Astrocyte of the spinal cord (primary cell): Measurements from ENCODE around the gene PTPRF.

Experiments
- DNase-seq: peaks from one replicate; pipeline ENCODE4 v3.0.0; 2011; ENCODE audit warnings: low read depth, low spot score
- H3K4me3 ChIP-seq: 2 replicates; pipeline ENCODE4 v1.5.1; 2011; ENCODE audit warnings: low read depth, mild to moderate bottlenecking, low read length, moderate library complexity
- in situ Hi-C: cut with HindIII; loops from 2 replicates; pipeline ENCODE4 v1.10.0; 2017; ENCODE audit warnings: low sequenced_read_pairs
- TF ChIP-seq, protein P1 (sequence below): IDR thresholded peaks from 2 replicates; pipeline ENCODE4 v1.5.1; 2012; ENCODE audit warnings: low read depth, mild to moderate bottlenecking, low read length, inconsistent platforms

PTPRF gene

DNA sequence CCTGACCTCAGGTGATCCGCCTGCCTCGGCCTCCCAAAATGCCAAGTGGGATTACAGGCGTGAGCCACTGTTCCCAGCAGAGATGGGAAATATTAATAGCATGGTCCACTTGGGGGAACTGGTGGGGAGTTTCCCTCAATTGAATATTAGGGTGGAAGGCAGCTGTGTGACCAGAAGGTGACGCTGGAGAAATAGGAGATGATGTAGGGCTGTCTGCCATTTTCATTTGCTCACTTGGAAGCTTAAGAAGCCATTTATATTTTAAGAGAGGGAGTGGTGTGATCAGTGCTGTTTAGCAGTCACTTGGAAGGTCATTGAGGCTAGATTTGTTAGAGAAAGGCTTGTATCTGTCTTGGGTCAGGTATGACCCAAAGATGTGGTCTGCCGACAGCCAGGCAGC is 139.2 kb downstream of the PTPRF start:
- no peak for DNase-seq
- in situ Hi-C loops, result no loop called here
- TF ChIP-seq, protein P1, sequence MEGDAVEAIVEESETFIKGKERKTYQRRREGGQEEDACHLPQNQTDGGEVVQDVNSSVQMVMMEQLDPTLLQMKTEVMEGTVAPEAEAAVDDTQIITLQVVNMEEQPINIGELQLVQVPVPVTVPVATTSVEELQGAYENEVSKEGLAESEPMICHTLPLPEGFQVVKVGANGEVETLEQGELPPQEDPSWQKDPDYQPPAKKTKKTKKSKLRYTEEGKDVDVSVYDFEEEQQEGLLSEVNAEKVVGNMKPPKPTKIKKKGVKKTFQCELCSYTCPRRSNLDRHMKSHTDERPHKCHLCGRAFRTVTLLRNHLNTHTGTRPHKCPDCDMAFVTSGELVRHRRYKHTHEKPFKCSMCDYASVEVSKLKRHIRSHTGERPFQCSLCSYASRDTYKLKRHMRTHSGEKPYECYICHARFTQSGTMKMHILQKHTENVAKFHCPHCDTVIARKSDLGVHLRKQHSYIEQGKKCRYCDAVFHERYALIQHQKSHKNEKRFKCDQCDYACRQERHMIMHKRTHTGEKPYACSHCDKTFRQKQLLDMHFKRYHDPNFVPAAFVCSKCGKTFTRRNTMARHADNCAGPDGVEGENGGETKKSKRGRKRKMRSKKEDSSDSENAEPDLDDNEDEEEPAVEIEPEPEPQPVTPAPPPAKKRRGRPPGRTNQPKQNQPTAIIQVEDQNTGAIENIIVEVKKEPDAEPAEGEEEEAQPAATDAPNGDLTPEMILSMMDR, result no peak
- no peak overlapping the region for H3K4me3 ChIP-seq

DNA sequence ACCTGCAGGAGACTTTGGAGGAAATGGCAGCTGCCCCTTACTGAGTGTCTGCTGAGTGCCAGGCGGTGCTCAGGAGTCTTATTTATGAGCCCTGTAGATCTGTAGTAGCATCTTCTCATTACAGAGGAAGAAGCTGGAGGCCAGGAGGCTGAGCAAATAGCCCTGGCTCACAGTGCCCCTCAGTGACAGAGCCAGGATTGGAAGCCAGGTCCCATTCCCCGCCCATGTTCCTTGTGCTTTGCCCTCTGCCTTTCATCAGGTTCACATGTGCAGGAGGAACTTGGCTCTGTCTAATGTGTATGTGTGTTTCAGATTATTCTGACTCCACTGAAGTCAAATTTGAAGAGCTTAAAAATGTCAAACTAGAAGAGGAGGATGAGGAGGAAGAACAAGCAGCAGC is 140.5 kb downstream of the PTPRF start:
- DNase-seq, result no peak
- in situ Hi-C loops, result no loop called here
- TF ChIP-seq, protein P1, result no peak
- H3K4me3 ChIP-seq, result no peak overlapping the region

DNA sequence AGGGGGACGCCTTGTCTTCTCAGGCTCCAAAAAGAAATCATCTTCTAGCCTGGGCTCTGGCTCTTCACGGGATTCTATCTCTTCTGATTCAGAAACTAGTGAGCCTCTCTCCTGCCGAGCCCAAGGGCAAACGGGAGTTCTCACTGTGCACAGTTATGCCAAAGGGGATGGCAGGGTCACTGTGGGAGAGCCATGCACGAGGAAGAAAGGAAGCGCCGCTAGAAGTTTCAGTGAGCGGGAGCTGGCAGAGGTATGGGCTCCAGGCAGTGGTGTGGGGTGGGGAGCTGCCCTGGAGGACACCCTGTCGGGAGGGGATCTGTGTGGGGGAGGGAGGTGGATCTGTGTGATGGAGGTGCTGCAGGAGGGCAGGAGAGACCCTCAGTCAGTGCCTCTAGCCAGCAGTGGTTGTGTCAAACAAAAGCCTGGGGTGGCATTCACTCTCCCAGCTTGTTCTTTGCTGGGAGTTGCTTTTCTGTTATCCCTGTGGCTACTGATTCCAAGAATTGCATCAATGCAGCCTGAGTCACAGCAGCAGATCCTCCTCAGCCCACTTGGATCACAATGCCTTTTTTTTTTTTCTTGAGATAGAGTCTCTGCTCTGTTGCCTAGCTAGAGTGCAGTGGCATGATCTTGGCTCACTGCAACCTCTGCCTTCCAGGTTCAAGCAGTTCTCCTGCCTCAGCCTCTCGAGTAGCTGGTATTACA is 141.1 kb downstream of the PTPRF start:
- no peak overlapping the region for H3K4me3 ChIP-seq
- in situ Hi-C loops, result no loop called here
- peak; percentile 61 for DNase-seq
- TF ChIP-seq, protein P1, result no peak

DNA sequence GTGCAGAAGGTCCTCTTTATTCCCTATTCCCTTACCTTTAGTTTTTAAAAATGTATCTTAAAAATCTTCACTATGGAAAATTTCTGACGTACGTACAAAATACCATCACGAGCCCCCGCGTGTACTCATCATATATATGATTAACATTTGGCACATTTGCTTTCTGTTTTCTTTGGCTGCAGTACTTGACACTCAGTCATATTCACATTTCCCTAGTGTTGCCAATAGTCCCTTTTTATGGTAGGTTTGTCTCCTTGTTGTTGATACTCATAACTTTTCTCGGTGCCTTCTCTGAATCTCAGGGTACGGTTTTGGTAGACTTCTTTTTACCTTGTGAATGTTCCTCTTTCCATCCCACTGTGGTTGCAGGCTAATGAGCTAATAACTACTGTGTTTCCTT is 142.6 kb downstream of the PTPRF start:
- no peak for DNase-seq
- no peak overlapping the region for H3K4me3 ChIP-seq
- in situ Hi-C loops, result no loop called here
- TF ChIP-seq, protein P1, result no peak
